GM12874 (cell line): Measurements from ENCODE around the gene DIPK1C.

Experiments
- CTCF ChIP-seq: IDR thresholded peaks from 2 replicates; pipeline ENCODE4 v1.5.1; 2011; ENCODE audit warnings: low read depth, mild to moderate bottlenecking, control low read depth, low read length, moderate library complexity; ENCODE audit not compliant: insufficient read depth

Gene DIPK1C

GRCh38 chr18:74457725-74458421 is 765 bp upstream of the DIPK1C start:
- no peak for TF ChIP-seq CTCF

GRCh38 chr18:74456349-74457042 is 612 bp downstream of the DIPK1C start:
- TF ChIP-seq CTCF, result no peak

GRCh38 chr18:74456017-74456348 is 1.1 kb downstream of the DIPK1C start:
- TF ChIP-seq CTCF, result no peak

GRCh38 chr18:74455386-74455785 is 1.7 kb downstream of the DIPK1C start:
- TF ChIP-seq CTCF, result no peak

GRCh38 chr18:74454279-74454751 is 2.8 kb downstream of the DIPK1C start:
- no peak for TF ChIP-seq CTCF

- no peak for TF ChIP-seq CTCF
Observed at GRCh38 chr18:74453642-74454198, 3.4 kb downstream of the DIPK1C start.

GRCh38 chr18:74453016-74453566 is 4.0 kb downstream of the DIPK1C start:
- no peak for TF ChIP-seq CTCF
